C4-2B (cell line): ENCODE results near the gene DNAH8.

Source experiments
- H3K27ac ChIP-seq: fragments of 450-650 bp; 2 replicates; pipeline ENCODE4 v1.5.1; 2017
- CTCF ChIP-seq: fragments of 450-650 bp; conservative IDR thresholded peaks from 2 replicates; pipeline ENCODE4 v1.5.1; 2017; ENCODE audit warnings: mild to moderate bottlenecking
- ZFX ChIP-seq: fragments of 450-650 bp; IDR thresholded peaks from 2 replicates; pipeline ENCODE4 v1.6.1; 2017

DNAH8 gene

GRCh38 chr6:38836585-38836984 is 121.5 kb downstream of the DNAH8 start:
- no peak overlapping the region for H3K27ac ChIP-seq
- TF ChIP-seq CTCF, result no peak

- TF ChIP-seq CTCF (no peak), ZFX (no peak)
- H3K27ac ChIP-seq, result no peak overlapping the region
These were observed 122.0 kb downstream of the DNAH8 start for GRCh38 chr6:38837101-38837500.

- TF ChIP-seq ZFX, result no peak
- no peak for TF ChIP-seq CTCF
- H3K27ac ChIP-seq, result no peak overlapping the region
These were observed 128.7 kb downstream of the DNAH8 start for GRCh38 chr6:38843798-38844197.

GRCh38 chr6:38845931-38846330 is 130.8 kb downstream of the DNAH8 start:
- no peak for TF ChIP-seq ZFX
- no peak for TF ChIP-seq CTCF
- no peak overlapping the region for H3K27ac ChIP-seq

- no peak for TF ChIP-seq ZFX
- no peak for TF ChIP-seq CTCF
- H3K27ac ChIP-seq, result no peak overlapping the region
These were observed 131.2 kb downstream of the DNAH8 start for GRCh38 chr6:38846361-38846760.

- H3K27ac ChIP-seq, result no peak overlapping the region
- TF ChIP-seq ZFX, result no peak
- TF ChIP-seq CTCF, result no peak
These were observed 131.7 kb downstream of the DNAH8 start for GRCh38 chr6:38846844-38847243.

GRCh38 chr6:38847497-38847896 is 132.4 kb downstream of the DNAH8 start:
- TF ChIP-seq CTCF (no peak), ZFX (no peak)

More at GRCh38 chr6:38847497-38847896, 132.4 kb downstream of the DNAH8 start:
- H3K27ac ChIP-seq, result no peak overlapping the region
